WTC11 (cell line): Measurements from ENCODE around the gene MAGI3. TPM values are rescaled to one million over a fixed set of nuclear protein-coding genes. Genes with fewer than 3 reads are reported as not detected.

Experiments
- ATAC-seq: fragments of 200-7000 bp; cut with Tn5 transposase; 2 replicates; pipeline ENCODE4 v1.10.0; 2021; ENCODE audit warnings: mild to moderate bottlenecking, moderate library complexity
- CTCF ChIA-PET: fragments of 300-600 bp; sonication (Branson Sonifier 250); formaldehyde crosslinking; loops from one replicate; lab custom pipeline; 2021; ENCODE audit warnings: antibody characterized with exemption; lab: Charles Lee
- POLR2A ChIA-PET: fragments of 350-600 bp; sonication (Branson Sonifier 250); formaldehyde crosslinking; loops from one replicate; lab custom pipeline; 2021; ENCODE audit warnings: antibody characterized with exemption; lab: Charles Lee
- DNase-seq: peaks from one replicate; pipeline ENCODE4 v3.0.0; 2021; ENCODE audit warnings: low spot score
- H3K27ac Mint-ChIP-seq: 2 replicates; pipeline ENCODE4 v1.8.0; 2021; ENCODE audit warnings: mixed read lengths
- H3K27me3 Mint-ChIP-seq: 2 replicates; pipeline ENCODE4 v1.8.0; 2021; ENCODE audit warnings: low read depth, mild to moderate bottlenecking, moderate library complexity, mixed read lengths
- H3K36me3 Mint-ChIP-seq: 2 replicates; pipeline ENCODE4 v1.8.0; 2021; ENCODE audit warnings: mixed read lengths
- H3K4me1 Mint-ChIP-seq: 2 replicates; pipeline ENCODE4 v1.8.0; 2022; ENCODE audit warnings: mixed read lengths
- H3K4me3 Mint-ChIP-seq: 2 replicates; pipeline ENCODE4 v1.8.0; 2021; ENCODE audit warnings: mild to moderate bottlenecking, moderate library complexity, mixed read lengths
- H3K9me3 Mint-ChIP-seq: 2 replicates; pipeline ENCODE4 v1.8.0; 2021; ENCODE audit warnings: mixed read lengths
- E2F1 ChIP-seq: sonication (generic); formaldehyde crosslinking; IDR thresholded peaks from 2 replicates; pipeline ENCODE4 v1.8.0; 2022; ENCODE audit warnings: mild to moderate bottlenecking, missing genetic modification reagents
- GTF2I ChIP-seq: fragments of 250-450 bp; sonication (Bioruptor Pico); conservative IDR thresholded peaks from 2 replicates; pipeline ENCODE4 v1.4.0; 2021; ENCODE audit warnings: mild to moderate bottlenecking
- IRF1 ChIP-seq: sonication (generic); formaldehyde crosslinking; IDR thresholded peaks from 2 replicates; pipeline ENCODE4 v1.8.0; 2023; ENCODE audit warnings: missing genetic modification reagents
- KAT7 ChIP-seq: sonication (generic); formaldehyde crosslinking; IDR thresholded peaks from 2 replicates; pipeline ENCODE4 v1.8.1; 2023; ENCODE audit warnings: missing genetic modification reagents, mild to moderate bottlenecking, borderline replicate concordance
- PRRX2 ChIP-seq: fragments of 250-450 bp; sonication (Bioruptor Pico); IDR thresholded peaks from 2 replicates; pipeline ENCODE4 v1.8.0; 2021; ENCODE audit warnings: mild to moderate bottlenecking
- SMAD3 ChIP-seq: sonication (generic); formaldehyde crosslinking; IDR thresholded peaks from 2 replicates; pipeline ENCODE4 v1.8.0; 2022; ENCODE audit warnings: missing genetic modification reagents, mild to moderate bottlenecking, borderline replicate concordance
- SMAD4 ChIP-seq: sonication (generic); formaldehyde crosslinking; IDR thresholded peaks from 2 replicates; pipeline ENCODE4 v1.8.0; 2022; ENCODE audit warnings: mild to moderate bottlenecking, missing genetic modification reagents
- TCF7 ChIP-seq: sonication (generic); formaldehyde crosslinking; IDR thresholded peaks from 2 replicates; pipeline ENCODE4 v1.8.0; 2022; ENCODE audit warnings: mild to moderate bottlenecking, low read depth, missing genetic modification reagents, moderate library complexity
- TEAD4 ChIP-seq: sonication (generic); formaldehyde crosslinking; IDR thresholded peaks from 2 replicates; pipeline ENCODE4 v1.8.0; 2022; ENCODE audit warnings: mild to moderate bottlenecking, missing genetic modification reagents
- USF2 ChIP-seq: sonication (generic); formaldehyde crosslinking; IDR thresholded peaks from 2 replicates; pipeline ENCODE4 v1.8.1; 2023; ENCODE audit warnings: mild to moderate bottlenecking, missing genetic modification reagents, moderate library complexity
- ZNF138 ChIP-seq: sonication (generic); formaldehyde crosslinking; conservative IDR thresholded peaks from 2 replicates; pipeline ENCODE4 v1.8.1; 2022; ENCODE audit warnings: mild to moderate bottlenecking, moderate library complexity, missing genetic modification reagents
- ZNF317 ChIP-seq: sonication (generic); formaldehyde crosslinking; IDR thresholded peaks from 2 replicates; pipeline ENCODE4 v1.8.1; 2023; ENCODE audit warnings: low read depth, mild to moderate bottlenecking, moderate library complexity, missing genetic modification reagents, borderline replicate concordance
- ZNF416 ChIP-seq: fragments of 250-450 bp; sonication (Bioruptor Pico); IDR thresholded peaks from 2 replicates; pipeline ENCODE4 v1.9.0; 2021; ENCODE audit warnings: mild to moderate bottlenecking, inconsistent platforms
- ZNF423 ChIP-seq: fragments of 250-450 bp; sonication (Bioruptor Pico); IDR thresholded peaks from 2 replicates; pipeline ENCODE4 v2.1.2; 2022; ENCODE audit warnings: mild to moderate bottlenecking, moderate library complexity
- total RNA-seq: library from RNA; stranded (reverse); gene quantifications from 3 replicates; pipeline ENCODE4 v1.2.3, GENCODE V29; 2021
- TF ChIP-seq, protein P1 (sequence below): sonication (generic); formaldehyde crosslinking; conservative IDR thresholded peaks from 2 replicates; pipeline ENCODE4 v1.8.1; 2022; ENCODE audit warnings: mild to moderate bottlenecking, missing genetic modification reagents
- TF ChIP-seq, protein P2 (sequence below): fragments of 250-450 bp; sonication (Bioruptor Pico); conservative IDR thresholded peaks from 2 replicates; pipeline ENCODE4 v1.9.0; 2021; ENCODE audit warnings: mild to moderate bottlenecking
- TF ChIP-seq, protein P3 (sequence below): sonication (generic); formaldehyde crosslinking; IDR thresholded peaks from 2 replicates; pipeline ENCODE4 v1.8.1; 2023; ENCODE audit warnings: mild to moderate bottlenecking, moderate library complexity, missing genetic modification reagents
- TF ChIP-seq, protein P4 (sequence below): sonication (generic); formaldehyde crosslinking; IDR thresholded peaks from 2 replicates; pipeline ENCODE4 v1.8.0; 2022; ENCODE audit warnings: mild to moderate bottlenecking, missing genetic modification reagents
- TF ChIP-seq, protein P5 (sequence below): sonication (generic); formaldehyde crosslinking; IDR thresholded peaks from 2 replicates; pipeline ENCODE4 v1.8.1; 2023; ENCODE audit warnings: mild to moderate bottlenecking, missing genetic modification reagents

Gene MAGI3
- total RNA-seq, 1 experiment from 2014 or later, result 9.7 TPM

- no peaks in the 10 kb centered on the region for H3K9me3 Mint-ChIP-seq
- DNase-seq, result no peak
Measured at GRCh38 chr1:113648478-113648877, 258.2 kb downstream of the MAGI3 start.

GRCh38 chr1:113652771-113653170 is 262.5 kb downstream of the MAGI3 start:
- no peak for DNase-seq
- no peaks in the 10 kb centered on the region for H3K4me1 Mint-ChIP-seq
- ChIA-PET CTCF (interaction anchor here (1.7 kb wide), 1 partner anchor 433 kb away, joined by 4 read pairs; no protein-coding TSS in a partner anchor), POLR2A (no interaction called here)
- no peaks in the 10 kb centered on the region for H3K27me3 Mint-ChIP-seq
- ATAC-seq, result no peak
- no peak overlapping the region for H3K27ac Mint-ChIP-seq
- H3K9me3 Mint-ChIP-seq, result no peaks in the 10 kb centered on the region
- no peak overlapping the region for H3K4me3 Mint-ChIP-seq
- no peaks in the 10 kb centered on the region for H3K36me3 Mint-ChIP-seq
- TF ChIP-seq ZNF423 (CRISPR knock-in tag) (no peak), TCF7 (no peak), ZNF138 (CRISPR knock-in tag) (no peak), ZNF416 (CRISPR knock-in tag) (no peak), GTF2I (CRISPR knock-in tag) (no peak), KAT7 (CRISPR knock-in tag) (no peak)
- TF ChIP-seq, protein P1, sequence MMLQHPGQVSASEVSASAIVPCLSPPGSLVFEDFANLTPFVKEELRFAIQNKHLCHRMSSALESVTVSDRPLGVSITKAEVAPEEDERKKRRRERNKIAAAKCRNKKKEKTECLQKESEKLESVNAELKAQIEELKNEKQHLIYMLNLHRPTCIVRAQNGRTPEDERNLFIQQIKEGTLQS (CRISPR knock-in tag), result no peak
- TF ChIP-seq, protein P2, sequence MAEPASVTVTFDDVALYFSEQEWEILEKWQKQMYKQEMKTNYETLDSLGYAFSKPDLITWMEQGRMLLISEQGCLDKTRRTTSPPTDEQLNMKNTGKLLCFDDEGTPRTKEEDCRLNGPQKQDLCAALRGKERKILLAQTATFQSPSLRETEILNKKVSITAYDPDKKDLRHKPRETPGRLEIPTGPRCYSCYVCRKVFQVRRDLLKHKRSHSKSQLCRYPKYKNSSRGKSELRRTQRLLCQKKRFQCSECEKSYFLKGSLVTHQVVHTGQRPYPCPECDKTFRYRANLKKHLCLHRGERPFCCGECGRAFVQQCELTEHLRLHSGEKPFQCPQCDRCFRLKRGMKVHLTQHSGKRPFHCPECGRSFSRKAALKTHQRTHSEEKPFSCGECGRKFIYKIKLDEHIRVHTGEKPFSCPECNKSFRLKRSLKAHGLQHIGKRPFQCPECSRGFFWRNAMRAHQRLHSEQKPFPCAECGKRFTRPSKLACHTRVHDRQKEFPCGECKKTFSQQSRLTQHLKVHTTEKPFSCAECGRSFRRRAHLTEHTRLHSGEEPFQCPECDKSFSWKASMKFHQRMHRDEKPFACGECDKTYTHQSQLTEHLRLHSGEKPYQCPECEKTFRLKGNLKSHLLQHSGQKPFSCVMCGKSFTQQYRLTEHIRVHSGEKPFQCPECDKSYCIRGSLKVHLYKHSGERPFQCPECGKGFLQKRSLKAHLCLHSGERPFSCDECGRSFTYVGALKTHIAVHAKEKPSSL, result no peak
- TF ChIP-seq, protein P3, sequence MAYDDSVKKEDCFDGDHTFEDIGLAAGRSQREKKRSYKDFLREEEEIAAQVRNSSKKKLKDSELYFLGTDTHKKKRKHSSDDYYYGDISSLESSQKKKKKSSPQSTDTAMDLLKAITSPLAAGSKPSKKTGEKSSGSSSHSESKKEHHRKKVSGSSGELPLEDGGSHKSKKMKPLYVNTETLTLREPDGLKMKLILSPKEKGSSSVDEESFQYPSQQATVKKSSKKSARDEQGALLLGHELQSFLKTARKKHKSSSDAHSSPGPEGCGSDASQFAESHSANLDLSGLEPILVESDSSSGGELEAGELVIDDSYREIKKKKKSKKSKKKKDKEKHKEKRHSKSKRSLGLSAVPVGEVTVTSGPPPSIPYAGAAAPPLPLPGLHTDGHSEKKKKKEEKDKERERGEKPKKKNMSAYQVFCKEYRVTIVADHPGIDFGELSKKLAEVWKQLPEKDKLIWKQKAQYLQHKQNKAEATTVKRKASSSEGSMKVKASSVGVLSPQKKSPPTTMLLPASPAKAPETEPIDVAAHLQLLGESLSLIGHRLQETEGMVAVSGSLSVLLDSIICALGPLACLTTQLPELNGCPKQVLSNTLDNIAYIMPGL (CRISPR knock-in tag), result no peak
- TF ChIP-seq, protein P4, sequence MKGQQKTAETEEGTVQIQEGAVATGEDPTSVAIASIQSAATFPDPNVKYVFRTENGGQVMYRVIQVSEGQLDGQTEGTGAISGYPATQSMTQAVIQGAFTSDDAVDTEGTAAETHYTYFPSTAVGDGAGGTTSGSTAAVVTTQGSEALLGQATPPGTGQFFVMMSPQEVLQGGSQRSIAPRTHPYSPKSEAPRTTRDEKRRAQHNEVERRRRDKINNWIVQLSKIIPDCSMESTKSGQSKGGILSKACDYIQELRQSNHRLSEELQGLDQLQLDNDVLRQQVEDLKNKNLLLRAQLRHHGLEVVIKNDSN (CRISPR knock-in tag), result no peak

More at GRCh38 chr1:113648478-113648877, 258.2 kb downstream of the MAGI3 start:
- no peaks in the 10 kb centered on the region for H3K4me1 Mint-ChIP-seq
- no peak overlapping the region for H3K27ac Mint-ChIP-seq
- TF ChIP-seq, protein P3 (CRISPR knock-in tag), result no peak
- TF ChIP-seq IRF1 (CRISPR knock-in tag) (no peak), ZNF317 (no peak), USF2 (CRISPR knock-in tag) (no peak), SMAD3 (CRISPR knock-in tag) (no peak), PRRX2 (no peak), E2F1 (CRISPR knock-in tag) (no peak), TEAD4 (CRISPR knock-in tag) (no peak), SMAD4 (CRISPR knock-in tag) (no peak)
- TF ChIP-seq, protein P5, sequence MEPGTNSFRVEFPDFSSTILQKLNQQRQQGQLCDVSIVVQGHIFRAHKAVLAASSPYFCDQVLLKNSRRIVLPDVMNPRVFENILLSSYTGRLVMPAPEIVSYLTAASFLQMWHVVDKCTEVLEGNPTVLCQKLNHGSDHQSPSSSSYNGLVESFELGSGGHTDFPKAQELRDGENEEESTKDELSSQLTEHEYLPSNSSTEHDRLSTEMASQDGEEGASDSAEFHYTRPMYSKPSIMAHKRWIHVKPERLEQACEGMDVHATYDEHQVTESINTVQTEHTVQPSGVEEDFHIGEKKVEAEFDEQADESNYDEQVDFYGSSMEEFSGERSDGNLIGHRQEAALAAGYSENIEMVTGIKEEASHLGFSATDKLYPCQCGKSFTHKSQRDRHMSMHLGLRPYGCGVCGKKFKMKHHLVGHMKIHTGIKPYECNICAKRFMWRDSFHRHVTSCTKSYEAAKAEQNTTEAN (CRISPR knock-in tag), result no peak
- TF ChIP-seq, protein P1 (CRISPR knock-in tag), result no peak
- TF ChIP-seq, protein P4 (CRISPR knock-in tag), result no peak
- no peaks in the 10 kb centered on the region for H3K36me3 Mint-ChIP-seq
- H3K4me3 Mint-ChIP-seq, result no peak overlapping the region
- no peaks in the 10 kb centered on the region for H3K27me3 Mint-ChIP-seq
- no peak for ATAC-seq
- ChIA-PET POLR2A (no interaction called here), CTCF (no interaction called here)
